Heart left ventricle (tissue), 13 donors: ENCODE results near the gene TEDC1.
"Not testable (repeated sequence)": the region's sequence is repeated elsewhere in the genome, so short reads cannot be mapped to it uniquely, and the experiment has no call there.

Source experiments
- CTCF ChIP-seq, 12 donors: fragments of 200-600 bp; sonication (generic) in 4 of 12; IDR thresholded peaks; one replicate each; pipeline versions ENCODE4 v1.5.0 to v1.8.0; 2018 to 2022; ENCODE audit warnings: antibody characterized with exemption in 12 of 12, mild to moderate bottlenecking in 5 of 12
- POLR2A ChIP-seq, 2 donors: fragments of 450-650 bp; IDR thresholded peaks; one replicate each; pipeline ENCODE4 v1.6.1; 2017; ENCODE audit warnings: antibody characterized with exemption in 2 of 2, mild to moderate bottlenecking in 2 of 2, moderate library complexity in 2 of 2
- donor health status: ischemic (EF 13 %, LVEDD 7.1; RV severe dilation, severe dysfunction).
- donor health status: DM: no; HTN: yes; CAD: no.
- donor health status: DM: no; HTN: no; CAD: no.
- donor health status: ischemic (EF 25% LVEDD 6.9; RV normal size, moderate dysfunction).
- donor health status: ischemic (EF 25% LVEDD 5.7; RV mildly dilated, moderate dysfunction).
- donor health status: ischemic (EF 35%, LVEDD 5.7; RV mildly dilated, moderate dysfunction).
- donor health status: nonischemic (EF 11% LVEDD 7.7; RV severe dilation, severe dysfunction).
- donor health status: DM: yes; HTN: yes; CAD: no.
- donor health status: PGD.
- donor health status: ischemic (EF 29% LVEDD 5.4; RV normal size, mild dysfunction).
- donor health status: nonischemic (EF 23%, LVEDD 6.1; RV moderate dilation, normal function).

DNA sequence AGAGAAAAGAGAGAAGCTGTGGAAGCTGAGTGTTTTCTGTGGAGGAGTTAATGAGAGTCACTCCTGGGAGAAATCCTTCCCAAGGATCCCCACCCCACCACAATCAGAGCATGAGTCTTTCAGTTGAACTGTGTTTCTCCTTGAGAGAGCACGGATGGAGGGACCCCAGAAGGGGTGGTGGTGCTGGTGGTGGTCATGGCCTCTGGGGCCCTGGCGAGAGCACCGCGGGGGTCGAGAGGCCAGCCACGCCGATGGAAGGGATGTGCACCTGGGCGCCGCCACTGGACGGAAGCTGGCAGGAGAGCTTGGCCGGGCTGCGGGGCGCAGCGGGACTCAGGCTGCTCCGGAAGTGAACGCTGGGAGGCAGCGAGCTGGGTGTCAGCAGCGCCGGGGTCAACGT is 55.4 kb downstream of the TEDC1 start:
- TF ChIP-seq POLR2A, CTCF (IDR thresholded peaks at IDR 0.05): not testable (repeated sequence)
